HEK293T (cell line): ENCODE results near the gene KIAA0513.

Experiments used
- ARNT ChIP-seq: fragments of 450-650 bp; IDR thresholded peaks from 2 replicates; pipeline ENCODE4 v1.6.1; 2017; ENCODE audit warnings: mild to moderate bottlenecking
- BHLHE40 ChIP-seq: fragments of 450-650 bp; IDR thresholded peaks from 2 replicates; pipeline ENCODE4 v1.6.1; 2016; ENCODE audit warnings: mild to moderate bottlenecking, moderate library complexity, borderline replicate concordance
- ELF4 ChIP-seq: fragments of 450-650 bp; IDR thresholded peaks from 2 replicates; pipeline ENCODE4 v1.6.1; 2017; ENCODE audit warnings: antibody characterized with exemption
- FOXK2 ChIP-seq: fragments of 450-650 bp; IDR thresholded peaks from 2 replicates; pipeline ENCODE4 v1.6.1; 2016; ENCODE audit warnings: mild to moderate bottlenecking
- FOXM1 ChIP-seq: fragments of 450-650 bp; IDR thresholded peaks from 2 replicates; pipeline ENCODE4 v1.6.1; 2017; ENCODE audit warnings: mild to moderate bottlenecking, borderline replicate concordance
- NFRKB ChIP-seq: fragments of 450-650 bp; IDR thresholded peaks from 2 replicates; pipeline ENCODE4 v1.6.1; 2016; ENCODE audit warnings: mild to moderate bottlenecking, moderate library complexity
- SP1 ChIP-seq: fragments of 450-650 bp; IDR thresholded peaks from 2 replicates; pipeline ENCODE4 v1.6.1; 2017
- SUZ12 ChIP-seq: fragments of 450-650 bp; IDR thresholded peaks from 2 replicates; pipeline ENCODE4 v1.6.1; 2016; ENCODE audit warnings: mild to moderate bottlenecking
- TARDBP ChIP-seq: fragments of 450-650 bp; IDR thresholded peaks from 2 replicates; pipeline ENCODE4 v1.6.1; 2016
- ZNF384 ChIP-seq: fragments of 450-650 bp; IDR thresholded peaks from 2 replicates; pipeline ENCODE4 v1.6.1; 2016
- TF ChIP-seq, protein P1 (sequence below): fragments of 450-650 bp; IDR thresholded peaks from 2 replicates; pipeline ENCODE4 v1.6.1; 2016

DNA sequence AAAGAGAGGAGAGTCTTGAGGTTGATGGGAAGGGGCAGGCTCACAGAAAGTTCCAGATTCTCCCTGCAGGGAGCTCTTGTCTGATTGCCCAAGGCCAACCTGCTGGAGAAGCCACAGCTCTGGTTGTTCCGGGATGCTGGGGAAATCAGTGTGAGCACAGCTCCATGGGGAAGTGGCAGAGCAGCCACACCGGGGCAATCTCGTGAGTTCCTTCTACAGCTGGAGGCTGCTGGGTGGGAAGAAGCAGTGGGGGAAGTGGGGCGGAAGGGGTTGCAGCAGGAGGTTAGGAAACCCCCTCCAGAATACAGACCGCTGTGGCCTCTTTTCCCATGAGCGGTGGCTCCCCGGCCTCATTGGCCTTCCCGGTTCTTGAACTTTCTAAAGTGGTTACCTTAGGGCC lies 34.0 kb downstream of the KIAA0513 start:
- no peak for TF ChIP-seq FOXK2
- no peak for TF ChIP-seq ELF4
- TF ChIP-seq, protein P1, sequence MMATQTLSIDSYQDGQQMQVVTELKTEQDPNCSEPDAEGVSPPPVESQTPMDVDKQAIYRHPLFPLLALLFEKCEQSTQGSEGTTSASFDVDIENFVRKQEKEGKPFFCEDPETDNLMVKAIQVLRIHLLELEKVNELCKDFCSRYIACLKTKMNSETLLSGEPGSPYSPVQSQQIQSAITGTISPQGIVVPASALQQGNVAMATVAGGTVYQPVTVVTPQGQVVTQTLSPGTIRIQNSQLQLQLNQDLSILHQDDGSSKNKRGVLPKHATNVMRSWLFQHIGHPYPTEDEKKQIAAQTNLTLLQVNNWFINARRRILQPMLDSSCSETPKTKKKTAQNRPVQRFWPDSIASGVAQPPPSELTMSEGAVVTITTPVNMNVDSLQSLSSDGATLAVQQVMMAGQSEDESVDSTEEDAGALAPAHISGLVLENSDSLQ, result no peak
- TF ChIP-seq BHLHE40, result no peak
- TF ChIP-seq FOXM1, result no peak
- no peak for TF ChIP-seq SP1
- TF ChIP-seq TARDBP, result no peak
- TF ChIP-seq ARNT, result no peak
- no peak for TF ChIP-seq SUZ12
- TF ChIP-seq ZNF384, result no peak
- TF ChIP-seq NFRKB, result no peak
